Cardiac atrium fibroblast (primary cell): ENCODE results near the gene ACACB. TPM values are rescaled to one million over a fixed set of nuclear protein-coding genes. Genes with fewer than 3 reads are reported as not detected.

Experiments used
- total RNA-seq: library from RNA; depleted of rRNA; stranded (reverse); fragments of >200 nt; gene quantifications from 2 replicates; pipeline ENCODE4 v1.2.3, GENCODE V29; 2015

Gene ACACB
- total RNA-seq: 0.90 and 0.97 TPM in 2 replicates

GRCh38 chr12:109115758-109116610 is at the start of gene ACACB:
Gene ACACB (plus strand): TSS chr12:109116587. CDS start chr12:109139406, 22,819 bp downstream.

GRCh38 chr12:109093022-109093918 is 23.1 kb upstream of the ACACB start, which contains the start of gene ALKBH2:
Gene ALKBH2 (minus strand): TSS chr12:109093472. CDS start chr12:109092786, 686 bp downstream.

GRCh38 chr12:109097435-109098182 is 18.8 kb upstream of the ACACB start, which contains the start of gene UNG:
Gene UNG (plus strand): TSS chr12:109097597. CDS start chr12:109097680, 83 bp downstream.

GRCh38 chr12:109308534-109309380 is 192.4 kb downstream of the ACACB start, which contains the start of gene FOXN4:
Gene FOXN4 (minus strand): TSS chr12:109309284. CDS start chr12:109308321, 963 bp downstream.

Other genes with a start within 250 kb of the ACACB start
- gene DAO, start 236.5 kb upstream of the ACACB start, total RNA-seq: not detected in 2 replicates
- gene SVOP, start 95.5 kb upstream of the ACACB start, total RNA-seq: not detected in 2 replicates
- gene USP30, start 64.0 kb upstream of the ACACB start, total RNA-seq: 4.2 and 14.3 TPM in 2 replicates
- gene ALKBH2, start 23.1 kb upstream of the ACACB start, total RNA-seq: 11.4 and 12.3 TPM in 2 replicates
- 8.4 and 9.9 TPM in 2 replicates for gene UNG, start 19.0 kb upstream of the ACACB start, total RNA-seq
- not detected in 2 replicates for gene FOXN4, start 192.7 kb downstream of the ACACB start, total RNA-seq
- gene MYO1H, start 231.3 kb downstream of the ACACB start, total RNA-seq: not detected in 2 replicates